ENCODE measurements around the gene CD70. TPM values are rescaled to one million over a fixed set of nuclear protein-coding genes. Genes with fewer than 3 reads are reported as not detected.

CD70 gene, protein sequence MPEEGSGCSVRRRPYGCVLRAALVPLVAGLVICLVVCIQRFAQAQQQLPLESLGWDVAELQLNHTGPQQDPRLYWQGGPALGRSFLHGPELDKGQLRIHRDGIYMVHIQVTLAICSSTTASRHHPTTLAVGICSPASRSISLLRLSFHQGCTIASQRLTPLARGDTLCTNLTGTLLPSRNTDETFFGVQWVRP
- not detected for total RNA-seq

DNA sequence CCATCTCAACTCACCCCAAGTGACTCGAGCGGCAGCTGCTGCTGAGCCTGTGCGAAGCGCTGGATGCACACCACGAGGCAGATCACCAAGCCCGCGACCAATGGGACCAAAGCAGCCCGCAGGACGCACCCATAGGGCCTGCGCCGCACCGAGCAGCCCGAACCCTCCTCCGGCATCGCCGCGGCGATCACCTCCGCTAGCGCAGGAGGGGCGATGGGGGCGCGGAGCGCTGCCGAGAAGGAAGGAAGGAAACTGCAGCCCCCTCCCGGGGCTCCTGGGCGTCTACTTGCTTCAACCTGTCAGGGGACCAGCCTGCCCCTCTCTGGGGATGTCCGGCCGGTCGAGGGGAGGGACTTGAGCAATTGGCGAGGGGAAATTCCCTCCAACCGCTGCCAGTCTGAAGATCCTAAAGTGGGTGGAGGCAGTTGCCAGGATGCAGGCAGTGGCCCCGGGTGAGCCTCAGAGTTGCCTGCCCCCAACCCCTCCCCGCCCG lies at the start of gene CD70:
CD70 (minus strand) TSS at position 324 of the 493 bp plus-strand sequence; CDS start at position 176, 148 bp downstream.
- TF ChIP-seq, protein P1, sequence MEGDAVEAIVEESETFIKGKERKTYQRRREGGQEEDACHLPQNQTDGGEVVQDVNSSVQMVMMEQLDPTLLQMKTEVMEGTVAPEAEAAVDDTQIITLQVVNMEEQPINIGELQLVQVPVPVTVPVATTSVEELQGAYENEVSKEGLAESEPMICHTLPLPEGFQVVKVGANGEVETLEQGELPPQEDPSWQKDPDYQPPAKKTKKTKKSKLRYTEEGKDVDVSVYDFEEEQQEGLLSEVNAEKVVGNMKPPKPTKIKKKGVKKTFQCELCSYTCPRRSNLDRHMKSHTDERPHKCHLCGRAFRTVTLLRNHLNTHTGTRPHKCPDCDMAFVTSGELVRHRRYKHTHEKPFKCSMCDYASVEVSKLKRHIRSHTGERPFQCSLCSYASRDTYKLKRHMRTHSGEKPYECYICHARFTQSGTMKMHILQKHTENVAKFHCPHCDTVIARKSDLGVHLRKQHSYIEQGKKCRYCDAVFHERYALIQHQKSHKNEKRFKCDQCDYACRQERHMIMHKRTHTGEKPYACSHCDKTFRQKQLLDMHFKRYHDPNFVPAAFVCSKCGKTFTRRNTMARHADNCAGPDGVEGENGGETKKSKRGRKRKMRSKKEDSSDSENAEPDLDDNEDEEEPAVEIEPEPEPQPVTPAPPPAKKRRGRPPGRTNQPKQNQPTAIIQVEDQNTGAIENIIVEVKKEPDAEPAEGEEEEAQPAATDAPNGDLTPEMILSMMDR (IDR thresholded peaks at IDR 0.05; ENCODE audit: low read depth): no peak

DNA sequence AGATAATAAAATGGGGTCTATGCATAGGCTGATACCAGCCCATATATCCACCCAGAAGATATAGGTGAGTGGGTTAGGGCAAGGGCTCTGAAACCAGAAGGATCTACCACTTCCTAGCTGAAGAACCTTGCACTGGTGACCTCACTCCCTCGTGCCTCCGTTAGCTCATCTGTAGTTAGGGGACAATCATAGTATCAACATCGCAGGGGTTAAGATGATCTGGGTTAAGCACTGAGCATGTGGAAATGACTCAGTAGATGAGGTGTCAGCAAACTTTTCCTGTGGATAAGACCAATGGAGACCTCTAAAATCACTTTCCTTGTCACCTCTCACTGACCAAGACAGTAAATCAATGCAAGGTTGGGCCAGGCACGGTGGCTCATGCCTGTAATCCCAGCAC lies 48.5 kb upstream of the CD70 start:
- TF ChIP-seq, protein P1 (IDR thresholded peaks at IDR 0.05; ENCODE audit: low read depth): no peak

DNA sequence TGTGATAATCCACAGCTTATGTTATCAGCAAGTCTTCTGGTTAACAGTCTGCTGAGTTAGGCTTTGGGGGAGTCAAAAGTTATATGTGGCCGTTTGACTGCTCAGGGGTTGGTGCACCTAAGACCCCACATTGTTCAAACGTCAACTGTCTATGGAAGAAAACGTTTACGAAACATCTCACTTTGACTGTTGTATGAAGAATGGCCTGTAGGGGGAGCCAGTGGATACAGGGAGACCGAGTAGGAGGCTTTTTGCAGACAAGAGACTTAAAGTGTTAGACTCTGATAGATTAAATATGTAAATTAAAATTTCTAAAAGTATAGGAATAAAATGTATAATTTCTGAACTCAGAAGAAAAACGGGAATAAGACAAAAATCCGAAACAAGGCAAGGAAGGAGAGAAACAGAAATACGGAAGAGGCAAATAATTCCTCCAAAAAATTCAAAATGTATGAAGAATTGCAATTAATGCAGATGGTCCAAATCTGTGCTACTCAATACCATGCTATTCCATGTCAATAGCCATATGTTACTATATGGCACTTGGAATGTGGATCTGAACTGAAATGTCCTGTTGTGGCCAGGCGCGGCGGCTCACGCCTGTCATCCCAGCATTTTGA lies 41.2 kb upstream of the CD70 start:
- TF ChIP-seq, protein P1 (IDR thresholded peaks at IDR 0.05; ENCODE audit: low read depth): no peak

DNA sequence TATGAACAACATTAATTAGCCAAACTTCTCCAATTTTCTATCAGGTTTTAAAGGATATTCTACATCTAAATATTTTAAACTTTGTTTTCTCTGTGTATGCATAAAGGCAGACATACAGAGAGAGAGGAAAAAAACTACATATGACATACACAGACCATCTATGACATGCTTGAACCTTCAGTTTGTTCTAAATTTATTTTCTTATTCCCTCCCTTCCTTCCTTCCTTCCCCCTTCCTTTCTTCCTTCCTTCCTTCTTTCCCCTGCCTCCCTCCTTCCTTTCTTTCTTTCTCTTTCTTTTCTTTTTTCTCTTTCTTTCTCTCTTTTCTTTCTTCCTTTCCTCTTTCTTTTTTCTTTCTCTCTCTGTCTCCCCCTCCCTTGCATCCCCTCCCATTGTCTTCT lies 35.8 kb upstream of the CD70 start:
- TF ChIP-seq, protein P1 (IDR thresholded peaks at IDR 0.05; ENCODE audit: low read depth): no peak

DNA sequence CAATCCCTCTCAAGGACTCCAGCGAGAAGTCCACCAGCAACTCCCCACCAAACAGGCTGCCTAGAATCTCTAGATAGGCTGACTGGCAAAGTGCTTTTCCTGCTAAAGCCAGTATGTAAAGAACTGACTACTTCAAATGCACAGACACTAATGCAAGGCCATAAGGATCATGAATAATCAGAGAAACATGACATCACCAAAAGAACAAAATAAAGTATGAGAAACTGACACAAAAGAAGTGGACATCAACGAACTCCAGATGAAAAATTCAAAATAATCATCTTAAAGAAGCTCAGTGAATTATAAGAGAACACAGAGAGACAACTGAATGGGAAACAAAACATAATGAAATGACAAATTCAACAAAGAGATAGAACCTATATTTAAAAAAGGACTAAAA lies 26.4 kb upstream of the CD70 start:
- TF ChIP-seq, protein P1 (IDR thresholded peaks at IDR 0.05; ENCODE audit: low read depth): no peak

DNA sequence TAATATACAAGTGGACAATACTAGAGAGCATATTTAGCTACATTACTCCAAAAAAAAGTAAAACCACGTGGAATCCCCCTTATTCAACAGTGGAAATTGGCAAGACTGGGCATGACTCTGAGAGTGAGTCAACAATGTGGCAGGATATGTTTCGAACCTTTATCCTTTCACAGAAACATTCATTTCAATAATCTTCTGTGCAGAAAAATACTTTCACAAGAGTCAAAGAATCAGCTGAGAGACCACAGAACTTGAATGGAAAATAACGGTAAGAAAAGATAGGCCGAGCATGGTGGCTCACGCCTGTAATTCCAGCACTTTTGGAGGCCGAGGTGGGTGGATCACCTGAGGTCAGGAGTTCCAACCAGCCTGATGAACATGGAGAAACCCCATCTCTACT lies 25.1 kb upstream of the CD70 start:
- TF ChIP-seq, protein P1 (IDR thresholded peaks at IDR 0.05; ENCODE audit: low read depth): no peak

DNA sequence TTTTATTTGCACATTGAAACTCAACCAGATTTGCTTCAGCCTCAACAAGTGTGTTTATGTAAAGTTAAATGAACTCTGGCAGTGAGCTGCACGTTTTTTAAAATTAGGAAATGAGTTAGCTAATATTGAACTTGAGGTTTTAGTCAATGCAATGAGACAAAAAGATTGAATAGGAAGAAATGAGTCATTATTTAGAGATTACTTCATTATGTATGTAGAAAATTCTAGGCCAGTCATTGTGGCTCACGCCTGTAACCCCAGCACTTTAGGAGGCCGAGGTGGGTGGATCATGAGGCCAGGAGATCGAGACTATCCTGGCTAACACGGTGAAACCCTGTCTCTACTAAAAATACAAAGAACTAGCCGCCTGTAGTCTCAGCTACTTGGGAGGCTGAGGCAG lies 22.8 kb upstream of the CD70 start:
- TF ChIP-seq, protein P1 (IDR thresholded peaks at IDR 0.05; ENCODE audit: low read depth): no peak

All from subcutaneous adipose tissue (tissue), 4 donors.